ENCODE results near the gene CAV1.

CAV1 gene

DNA sequence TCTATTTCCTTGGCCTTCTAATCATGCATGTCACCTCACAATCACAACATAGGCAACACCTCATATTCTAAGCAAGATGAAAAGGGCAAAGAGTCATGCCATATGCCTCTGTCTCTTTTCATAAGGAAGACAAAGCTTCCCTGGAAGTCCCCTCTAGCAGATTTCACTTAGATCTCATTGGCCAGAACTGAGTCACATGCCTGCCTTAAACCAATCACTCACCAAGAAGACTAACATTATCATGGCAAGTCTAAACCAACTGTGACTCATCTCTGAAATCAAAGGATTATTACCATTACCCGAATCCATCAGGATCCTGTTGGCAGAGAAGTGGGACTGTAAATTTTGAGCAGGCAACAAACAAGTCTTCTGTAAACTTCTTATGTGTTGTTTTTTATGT is 27.8 kb downstream of the CAV1 start:
- no peaks in the 10 kb centered on the region for H3K79me2 ChIP-seq (ENCODE audit: insufficient read depth, low read length)
- TF ChIP-seq, protein P1, sequence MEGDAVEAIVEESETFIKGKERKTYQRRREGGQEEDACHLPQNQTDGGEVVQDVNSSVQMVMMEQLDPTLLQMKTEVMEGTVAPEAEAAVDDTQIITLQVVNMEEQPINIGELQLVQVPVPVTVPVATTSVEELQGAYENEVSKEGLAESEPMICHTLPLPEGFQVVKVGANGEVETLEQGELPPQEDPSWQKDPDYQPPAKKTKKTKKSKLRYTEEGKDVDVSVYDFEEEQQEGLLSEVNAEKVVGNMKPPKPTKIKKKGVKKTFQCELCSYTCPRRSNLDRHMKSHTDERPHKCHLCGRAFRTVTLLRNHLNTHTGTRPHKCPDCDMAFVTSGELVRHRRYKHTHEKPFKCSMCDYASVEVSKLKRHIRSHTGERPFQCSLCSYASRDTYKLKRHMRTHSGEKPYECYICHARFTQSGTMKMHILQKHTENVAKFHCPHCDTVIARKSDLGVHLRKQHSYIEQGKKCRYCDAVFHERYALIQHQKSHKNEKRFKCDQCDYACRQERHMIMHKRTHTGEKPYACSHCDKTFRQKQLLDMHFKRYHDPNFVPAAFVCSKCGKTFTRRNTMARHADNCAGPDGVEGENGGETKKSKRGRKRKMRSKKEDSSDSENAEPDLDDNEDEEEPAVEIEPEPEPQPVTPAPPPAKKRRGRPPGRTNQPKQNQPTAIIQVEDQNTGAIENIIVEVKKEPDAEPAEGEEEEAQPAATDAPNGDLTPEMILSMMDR (conservative IDR thresholded peaks at IDR 0.05; ENCODE audit: low read length) = no peak
- no peak for TF ChIP-seq EZH2phosphoT487 (IDR thresholded peaks at IDR 0.05; ENCODE audit: borderline replicate concordance)
- no peak overlapping the region for H3K9ac ChIP-seq (ENCODE audit: low read depth, low read length, poor library complexity, severe bottlenecking)
- H3F3A ChIP-seq (ENCODE audit: low read depth) = no peaks in the 10 kb centered on the region
- H2AFZ ChIP-seq (ENCODE audit: low read length) = no peak overlapping the region
- H4K20me1 ChIP-seq (ENCODE audit: insufficient read depth, low read length, poor library complexity, severe bottlenecking) = no peaks in the 10 kb centered on the region
- H3K4me1 ChIP-seq (ENCODE audit: insufficient read depth, low read length, poor library complexity, severe bottlenecking) = no peaks in the 10 kb centered on the region
- no peak overlapping the region for H3K4me2 ChIP-seq (ENCODE audit: low read depth, low read length, poor library complexity, severe bottlenecking)
- H3K4me3 ChIP-seq (ENCODE audit: low read length, poor library complexity, severe bottlenecking) = no peak overlapping the region
- H3K9me3 ChIP-seq (ENCODE audit: insufficient read depth, low read depth, low read length) = no peaks in the 10 kb centered on the region
- no peaks in the 10 kb centered on the region for H3K27me3 ChIP-seq (ENCODE audit: insufficient read depth, low read length, poor library complexity, severe bottlenecking)
- no peaks in the 10 kb centered on the region for H3K36me3 ChIP-seq (ENCODE audit: insufficient read depth, low read length)
- H3K9me2 ChIP-seq (replicated peaks; ENCODE audit: low read depth, low read length) = no peaks in the 10 kb centered on the region

DNA sequence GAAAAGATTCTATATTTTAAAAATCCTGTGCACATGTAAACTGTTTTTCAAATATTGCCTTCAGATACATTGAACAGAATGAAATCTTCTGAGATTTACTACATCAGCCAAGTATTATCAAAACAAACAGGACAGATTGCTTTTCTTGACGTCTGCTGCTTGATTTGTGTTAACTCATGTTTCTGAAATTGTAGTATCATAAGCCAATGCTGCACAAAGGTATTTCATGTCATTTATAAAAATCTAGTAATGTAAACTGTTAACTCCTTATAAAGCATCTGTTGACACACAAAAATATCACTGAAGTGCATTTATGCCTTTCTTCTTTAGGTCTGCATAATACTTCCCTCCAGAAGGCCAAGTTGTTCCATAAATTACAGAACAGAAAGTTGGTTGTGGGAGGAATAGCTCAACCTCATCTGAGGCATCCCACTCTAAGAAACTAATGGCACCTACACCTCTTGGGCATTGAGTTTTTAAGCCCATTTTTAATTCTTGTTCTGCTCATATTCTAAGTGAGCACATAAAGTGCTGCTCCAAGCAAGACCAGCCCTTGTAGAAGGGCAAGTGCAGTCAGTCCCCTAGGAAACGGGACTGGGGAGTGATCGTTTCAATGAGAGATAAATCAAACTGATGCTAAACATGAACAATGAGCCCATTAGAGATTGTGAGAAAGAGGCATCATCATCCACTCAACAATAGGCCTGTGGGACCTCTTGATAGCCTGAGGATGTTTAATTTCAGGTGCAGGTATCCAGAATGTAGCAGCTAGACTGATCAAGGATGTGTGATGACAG is 28.5 kb downstream of the CAV1 start:
- H3K79me2 ChIP-seq (ENCODE audit: insufficient read depth, low read length) = no peaks in the 10 kb centered on the region
- TF ChIP-seq, protein P1 (conservative IDR thresholded peaks at IDR 0.05; ENCODE audit: low read length) = no peak
- TF ChIP-seq EZH2phosphoT487 (IDR thresholded peaks at IDR 0.05; ENCODE audit: borderline replicate concordance) = no peak

DNA sequence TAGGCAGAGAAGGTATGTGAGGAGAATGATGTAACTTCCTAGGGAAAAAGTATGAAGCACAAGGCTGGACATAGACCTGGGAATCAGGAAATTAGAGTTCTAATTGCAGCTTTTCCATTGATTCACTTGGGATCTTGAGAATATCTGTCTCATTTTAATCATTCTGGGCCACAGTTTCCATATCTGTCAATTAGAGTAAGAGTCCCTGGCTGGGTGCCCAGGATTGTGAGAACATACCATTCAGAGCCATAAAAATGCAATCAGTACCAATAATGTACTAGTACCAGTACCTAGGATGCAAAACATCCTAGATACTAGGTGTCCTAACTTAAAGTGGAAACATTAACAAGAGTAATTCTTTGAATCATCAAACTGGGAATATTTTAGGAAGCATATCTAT is 29.6 kb downstream of the CAV1 start:
- H3K4me1 ChIP-seq (ENCODE audit: insufficient read depth, low read length, poor library complexity, severe bottlenecking) = no peaks in the 10 kb centered on the region
- no peak overlapping the region for H3K4me3 ChIP-seq (ENCODE audit: low read length, poor library complexity, severe bottlenecking)
- no peaks in the 10 kb centered on the region for H3K36me3 ChIP-seq (ENCODE audit: insufficient read depth, low read length)
- H3K9ac ChIP-seq (ENCODE audit: low read depth, low read length, poor library complexity, severe bottlenecking) = no peak overlapping the region
- no peaks in the 10 kb centered on the region for H3K79me2 ChIP-seq (ENCODE audit: insufficient read depth, low read length)
- TF ChIP-seq EZH2phosphoT487 (IDR thresholded peaks at IDR 0.05; ENCODE audit: borderline replicate concordance) = no peak
- TF ChIP-seq, protein P1 (conservative IDR thresholded peaks at IDR 0.05; ENCODE audit: low read length) = no peak
- H3K9me3 ChIP-seq (ENCODE audit: insufficient read depth, low read depth, low read length) = no peaks in the 10 kb centered on the region
- no peaks in the 10 kb centered on the region for H3F3A ChIP-seq (ENCODE audit: low read depth)
- H3K27me3 ChIP-seq (ENCODE audit: insufficient read depth, low read length, poor library complexity, severe bottlenecking) = no peaks in the 10 kb centered on the region
- H3K9me2 ChIP-seq (replicated peaks; ENCODE audit: low read depth, low read length) = no peaks in the 10 kb centered on the region
- no peak overlapping the region for H2AFZ ChIP-seq (ENCODE audit: low read length)
- H4K20me1 ChIP-seq (ENCODE audit: insufficient read depth, low read length, poor library complexity, severe bottlenecking) = no peaks in the 10 kb centered on the region
- no peak overlapping the region for H3K4me2 ChIP-seq (ENCODE audit: low read depth, low read length, poor library complexity, severe bottlenecking)

More for the DNA sequence above, 28.5 kb downstream of the CAV1 start:
- H3K9me3 ChIP-seq (ENCODE audit: insufficient read depth, low read depth, low read length) = no peaks in the 10 kb centered on the region
- H3K4me3 ChIP-seq (ENCODE audit: low read length, poor library complexity, severe bottlenecking) = no peak overlapping the region
- H3K36me3 ChIP-seq (ENCODE audit: insufficient read depth, low read length) = no peaks in the 10 kb centered on the region
- no peak overlapping the region for H3K9ac ChIP-seq (ENCODE audit: low read depth, low read length, poor library complexity, severe bottlenecking)
- H2AFZ ChIP-seq (ENCODE audit: low read length) = no peak overlapping the region
- H3K4me2 ChIP-seq (ENCODE audit: low read depth, low read length, poor library complexity, severe bottlenecking) = no peak overlapping the region
- no peaks in the 10 kb centered on the region for H3F3A ChIP-seq (ENCODE audit: low read depth)
- no peaks in the 10 kb centered on the region for H3K27me3 ChIP-seq (ENCODE audit: insufficient read depth, low read length, poor library complexity, severe bottlenecking)
- H3K4me1 ChIP-seq (ENCODE audit: insufficient read depth, low read length, poor library complexity, severe bottlenecking) = no peaks in the 10 kb centered on the region
- no peaks in the 10 kb centered on the region for H3K9me2 ChIP-seq (replicated peaks; ENCODE audit: low read depth, low read length)
- no peaks in the 10 kb centered on the region for H4K20me1 ChIP-seq (ENCODE audit: insufficient read depth, low read length, poor library complexity, severe bottlenecking)
